Measurements from ENCODE around the gene PCNX2.

Gene PCNX2

DNA sequence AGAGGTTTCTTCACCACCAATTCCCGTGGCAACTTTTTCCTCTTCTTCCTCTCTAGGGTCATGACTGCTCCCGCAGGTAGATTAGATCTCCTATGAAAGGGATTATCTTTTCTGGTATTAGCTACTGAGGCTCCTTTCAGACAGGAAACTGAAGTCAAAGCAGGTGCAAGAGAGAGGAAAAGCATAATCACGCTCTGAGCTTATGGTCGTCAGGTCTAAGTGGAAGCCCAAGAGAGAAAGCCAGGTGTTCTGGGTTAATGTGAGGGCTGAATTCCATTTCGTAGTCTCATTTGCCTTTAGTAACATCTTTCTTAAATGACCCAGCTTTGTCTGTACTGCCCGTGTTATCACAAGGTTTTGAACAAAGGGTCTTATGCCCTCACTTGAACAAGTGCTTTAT, 23.7 kb upstream of the PCNX2 start:
- no peak for DNase-seq (ENCODE audit: low spot score)

- DNase-seq (ENCODE audit: low spot score): no peak
These were observed 20.9 kb upstream of the PCNX2 start for GRCh38 chr1:233316473-233316872.

DNA sequence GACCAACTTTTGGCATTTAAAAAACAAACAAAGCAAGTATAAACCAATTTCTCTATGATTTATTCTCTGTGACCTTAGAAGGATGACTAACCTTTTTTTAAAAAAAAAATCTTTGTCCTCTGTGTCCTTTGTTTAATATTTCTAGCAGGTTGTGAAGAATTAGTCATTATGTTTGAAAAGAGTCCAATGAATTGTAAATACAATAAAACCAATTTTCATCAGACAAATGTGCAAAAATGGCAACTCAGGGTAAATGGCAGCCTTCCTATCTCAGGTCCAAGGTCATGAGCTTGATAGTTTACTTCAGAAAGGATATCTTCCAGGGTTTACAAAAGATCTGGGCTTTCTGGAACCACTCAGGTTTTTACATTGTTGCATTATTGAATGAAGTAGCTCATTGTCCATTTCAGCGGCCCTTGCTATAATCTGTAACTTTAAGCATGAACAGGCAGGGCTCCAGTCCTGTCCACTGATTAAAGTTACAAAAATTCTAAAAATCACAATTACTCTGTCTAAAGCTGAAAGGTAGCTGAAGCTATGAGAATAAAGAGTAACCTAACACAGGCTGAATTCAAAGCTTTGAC, 20.3 kb upstream of the PCNX2 start:
- DNase-seq (ENCODE audit: low spot score): no peak

GRCh38 chr1:233313434-233314155, 18.1 kb upstream of the PCNX2 start:
- DNase-seq (ENCODE audit: low spot score): no peak

GRCh38 chr1:233304489-233305102, 9.1 kb upstream of the PCNX2 start:
- no peak for DNase-seq (ENCODE audit: low spot score)

DNA sequence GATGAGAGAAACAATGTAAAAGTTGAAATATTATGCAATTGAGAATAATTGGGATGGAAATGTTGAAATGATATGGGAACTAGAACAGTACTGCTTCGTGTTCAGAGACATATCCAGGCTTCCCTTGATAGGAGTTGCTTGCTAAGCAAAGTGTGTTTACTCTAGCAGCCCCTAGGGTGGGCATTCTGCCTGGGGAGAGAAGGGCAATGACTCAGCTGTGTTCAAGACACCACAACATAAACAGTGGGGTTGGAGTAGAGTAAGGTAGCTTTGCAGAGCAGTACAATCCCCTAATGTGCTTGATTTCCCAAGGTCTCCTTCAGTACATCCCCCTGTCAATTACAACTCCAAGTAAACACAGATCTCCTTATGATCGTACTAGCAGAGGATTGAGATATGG, 4.8 kb upstream of the PCNX2 start:
- no peak for DNase-seq (ENCODE audit: low spot score)

GRCh38 chr1:233299450-233299849, 3.9 kb upstream of the PCNX2 start:
- no peak for DNase-seq (ENCODE audit: low spot score)

DNA sequence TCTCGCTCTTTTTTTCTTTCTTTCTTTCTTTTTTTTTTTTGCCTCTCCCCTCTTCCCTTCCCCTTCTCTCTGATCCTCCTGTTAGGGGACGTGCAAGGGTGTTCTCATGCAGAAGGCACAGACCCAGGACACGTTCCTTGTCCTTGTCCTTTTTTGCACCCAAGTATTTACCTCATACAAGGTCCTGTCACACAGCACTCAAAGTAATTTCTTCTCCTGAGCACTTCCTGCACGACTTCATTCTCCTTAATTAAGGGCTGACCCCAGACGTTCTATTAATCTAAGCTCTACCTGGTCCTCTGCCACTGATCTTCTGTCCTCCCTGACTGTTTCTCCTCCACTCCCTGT, 424 bp upstream of the PCNX2 start:
- no peak for DNase-seq (ENCODE audit: low spot score)

DNA sequence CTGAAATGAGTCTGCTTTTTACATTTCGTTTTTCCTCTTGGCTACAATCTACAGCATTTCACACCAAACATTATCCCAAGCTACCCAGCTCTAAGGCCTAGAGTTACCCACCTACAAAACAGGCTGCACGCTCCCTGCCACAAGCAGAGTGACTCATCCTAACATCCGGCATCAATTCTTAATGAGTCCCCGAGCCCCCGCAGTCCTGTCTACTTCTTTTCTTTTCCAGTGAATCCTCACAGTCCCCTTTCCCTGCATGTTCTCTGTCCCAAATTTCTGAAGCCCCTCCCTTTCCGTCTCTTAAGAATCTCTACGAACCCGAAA, 650 bp downstream of the PCNX2 start:
- DNase-seq (ENCODE audit: low spot score): no peak

GRCh38 chr1:233293556-233294446, 1.7 kb downstream of the PCNX2 start:
- DNase-seq (ENCODE audit: low spot score): no peak

DNA sequence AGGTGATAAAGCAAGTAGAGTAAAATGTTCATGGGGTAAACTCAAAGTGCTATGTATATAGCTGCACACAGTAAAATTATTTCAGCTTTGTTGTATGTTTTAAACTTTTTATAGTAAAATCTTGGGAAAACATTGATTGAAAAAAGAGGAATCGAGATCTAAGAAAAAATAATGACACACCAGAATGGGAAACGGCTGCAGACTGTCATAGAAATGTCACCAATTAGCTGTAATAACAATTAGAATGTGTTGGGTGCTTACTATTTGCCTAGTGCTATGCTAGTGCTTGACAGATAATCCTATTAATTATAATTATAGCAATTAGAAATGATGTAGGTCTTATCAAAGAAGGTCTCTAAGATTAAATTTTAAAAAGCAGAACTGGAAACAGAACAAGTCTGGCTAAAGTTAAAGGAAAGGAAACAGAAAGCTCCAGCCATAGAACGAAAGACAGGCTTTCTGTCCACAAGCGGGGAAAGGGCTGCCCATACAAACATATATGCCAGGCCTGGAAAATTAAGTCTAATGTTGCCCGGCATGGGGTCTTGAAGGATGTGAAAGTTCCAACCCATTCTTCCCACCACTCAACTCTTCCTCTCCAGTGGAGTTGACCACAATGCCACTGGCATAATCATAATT, 5.0 kb downstream of the PCNX2 start:
- no peak for DNase-seq (ENCODE audit: low spot score)

- DNase-seq (ENCODE audit: low spot score): no peak
These were observed 5.8 kb downstream of the PCNX2 start for GRCh38 chr1:233289676-233290075.

DNA sequence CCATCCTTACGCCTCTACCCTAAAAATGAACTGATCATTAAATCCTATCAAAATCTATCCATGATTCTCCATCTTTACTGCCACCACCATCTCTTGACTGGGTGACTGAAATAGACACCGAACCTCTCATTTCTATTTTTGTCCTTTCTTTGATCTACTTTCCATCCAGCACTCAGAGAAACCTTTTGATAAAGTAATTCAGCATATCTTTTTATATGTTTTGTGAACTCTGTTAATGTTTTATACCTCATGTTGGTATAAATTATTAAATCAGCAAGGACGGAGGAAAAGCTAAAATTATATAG, 13.0 kb downstream of the PCNX2 start:
- DNase-seq (ENCODE audit: low spot score): no peak

DNA sequence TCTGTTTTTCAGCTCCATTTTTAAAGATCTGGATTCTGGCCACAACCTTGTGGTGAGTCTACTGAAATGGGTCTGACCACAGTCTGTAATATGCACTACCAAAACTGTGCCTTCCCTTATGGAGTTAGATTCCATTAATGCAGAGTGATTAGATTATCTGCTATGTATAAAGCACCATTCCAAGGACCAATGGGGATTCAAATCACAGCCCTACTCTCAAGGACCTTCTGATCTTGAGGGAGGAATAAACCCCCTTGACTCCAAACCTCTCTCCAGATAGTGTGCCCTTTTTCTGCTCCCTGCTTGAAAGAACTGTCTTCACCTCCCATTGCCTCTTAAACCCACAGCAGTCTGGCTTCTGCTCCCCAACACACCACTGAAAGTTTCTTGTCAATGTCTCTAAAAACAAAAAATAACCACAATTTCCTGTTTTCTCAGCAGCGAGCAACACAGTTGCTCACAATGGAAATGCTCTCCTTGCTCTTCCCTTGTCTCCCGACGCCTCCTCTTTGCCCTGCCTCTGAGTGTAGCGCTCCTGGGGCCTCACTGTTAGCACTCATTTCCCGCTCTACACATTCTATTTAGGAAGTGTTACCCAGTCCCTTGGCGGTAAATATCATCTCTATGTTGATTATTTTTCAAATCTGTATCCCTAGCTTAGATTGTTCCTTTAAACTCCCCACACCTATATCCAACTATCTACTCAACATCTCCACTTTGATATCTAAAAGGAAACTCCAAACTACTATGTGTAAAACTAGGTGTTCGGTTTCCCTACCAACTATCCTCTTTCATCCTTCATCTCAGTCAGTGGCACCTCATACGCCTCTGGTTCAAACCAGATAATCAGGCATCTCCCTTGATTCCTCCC, 13.6 kb downstream of the PCNX2 start:
- DNase-seq (ENCODE audit: low spot score): no peak

DNA sequence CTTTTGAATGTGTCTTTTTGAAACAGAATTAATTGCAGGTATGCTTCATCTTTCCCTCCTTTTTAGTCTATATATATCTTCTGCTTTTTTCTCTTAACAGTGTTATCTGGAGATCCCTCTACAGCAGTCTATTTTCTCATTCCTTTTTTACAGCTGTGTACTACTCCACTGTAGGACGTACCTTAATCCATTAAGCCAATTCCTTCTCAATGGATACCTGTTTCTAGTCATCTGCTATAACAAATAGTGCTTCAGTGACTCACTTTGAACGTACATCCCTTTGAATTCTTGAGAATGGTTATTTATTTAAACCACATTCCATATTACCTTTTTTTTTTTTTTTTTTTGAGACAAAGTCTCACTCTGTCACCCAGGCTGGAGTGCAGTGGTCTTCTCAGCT, 15.6 kb downstream of the PCNX2 start:
- no peak for DNase-seq (ENCODE audit: low spot score)

GRCh38 chr1:233278631-233279030, 16.9 kb downstream of the PCNX2 start:
- DNase-seq (ENCODE audit: low spot score): no peak

DNA sequence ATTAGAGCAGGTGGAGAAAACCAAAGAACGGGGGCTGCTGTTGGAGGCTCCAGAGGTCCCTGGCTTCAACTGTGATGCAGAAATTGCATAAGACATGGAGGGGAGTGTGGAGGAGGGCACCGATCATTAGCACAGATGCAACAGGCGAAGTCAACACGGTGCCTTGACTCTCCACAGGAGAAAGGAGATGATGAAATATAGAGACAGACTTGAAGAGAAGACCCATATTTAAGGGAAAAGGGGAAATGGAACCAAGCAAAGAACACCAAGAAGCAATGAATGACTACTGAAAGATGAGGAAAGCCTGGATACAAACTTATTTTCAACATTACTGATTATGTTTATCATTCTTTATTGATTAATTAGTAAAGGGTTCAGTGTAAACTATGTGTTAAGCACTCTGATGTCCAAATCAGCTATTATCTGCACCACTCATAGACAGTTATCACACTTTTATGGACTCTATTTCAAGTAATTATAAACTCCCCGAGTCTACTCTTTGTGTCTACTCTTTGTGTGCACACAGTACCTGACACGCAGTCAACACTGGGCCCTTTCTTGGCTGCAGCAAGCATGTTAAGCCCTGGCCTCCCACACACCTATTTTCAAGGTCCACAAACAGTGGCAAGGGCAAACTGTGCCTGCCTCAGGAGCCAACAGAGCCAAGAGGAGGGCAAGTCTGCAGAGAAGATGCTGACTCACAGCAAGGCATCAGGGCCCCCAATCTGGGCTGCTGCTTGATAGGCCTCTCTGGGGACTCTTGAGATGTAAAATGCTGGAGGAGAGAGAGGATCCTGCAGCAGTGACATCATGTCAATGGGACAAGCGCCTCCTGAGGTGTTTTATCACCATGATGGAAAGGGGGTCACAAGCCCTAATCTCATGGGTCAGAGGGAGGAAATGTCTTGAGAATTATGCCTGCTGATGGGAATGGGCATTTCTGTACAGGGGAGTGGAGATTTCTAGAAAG, 17.6 kb downstream of the PCNX2 start:
- DNase-seq (ENCODE audit: low spot score): no peak

GRCh38 chr1:233269656-233270055, 25.9 kb downstream of the PCNX2 start:
- no peak for DNase-seq (ENCODE audit: low spot score)

DNA sequence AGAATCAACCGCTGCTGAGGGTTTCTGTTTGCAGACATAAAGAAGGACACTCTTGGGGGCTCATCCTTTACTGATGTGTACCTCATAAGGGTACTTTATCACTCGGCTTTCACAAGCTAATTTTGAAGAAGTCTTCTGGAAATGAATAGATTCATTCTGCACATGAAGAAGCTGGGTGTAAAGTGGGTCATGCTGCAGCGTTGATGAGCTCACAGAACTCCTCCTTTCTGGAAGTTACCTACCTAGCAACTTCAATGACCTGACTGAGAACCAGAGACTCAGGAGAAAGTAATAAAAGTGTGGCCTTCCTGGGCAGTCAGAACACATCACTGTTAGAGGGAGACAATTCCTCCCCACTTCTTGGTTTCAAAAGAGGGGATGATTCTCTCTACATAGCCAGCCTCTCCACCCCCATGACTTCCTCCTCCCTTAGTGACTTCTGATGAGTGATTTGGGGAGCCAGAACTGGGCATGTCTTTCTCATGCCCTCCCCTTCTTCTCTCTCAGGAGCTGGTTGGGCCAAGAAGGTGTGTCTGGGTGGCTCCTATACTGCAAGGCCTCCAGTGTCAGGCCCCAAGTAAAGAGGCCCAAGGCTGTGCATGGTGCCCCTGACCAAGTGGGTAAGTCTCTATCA, 27.0 kb downstream of the PCNX2 start:
- DNase-seq (ENCODE audit: low spot score): no peak

GRCh38 chr1:233261695-233262094, 33.8 kb downstream of the PCNX2 start:
- DNase-seq (ENCODE audit: low spot score): no peak

All from HuH-7 (cell line).